GM18502 (cell line): ENCODE measurements around the gene SMIM10.
A peak's percentile ranks its signal among the peaks of the same experiment; 100 is the strongest.
"Not testable (repeated sequence)": the region's sequence is repeated elsewhere in the genome, so short reads cannot be mapped to it uniquely, and the experiment has no call there.

Source experiments
- ATAC-seq: cut with Tn5 transposase; IDR thresholded peaks from one replicate; pipeline ENCODE4 v1.9.1; 2021; ENCODE audit warnings: mild to moderate bottlenecking; ENCODE audit not compliant: unreplicated experiment, poor library complexity

The SMIM10 gene

DNA sequence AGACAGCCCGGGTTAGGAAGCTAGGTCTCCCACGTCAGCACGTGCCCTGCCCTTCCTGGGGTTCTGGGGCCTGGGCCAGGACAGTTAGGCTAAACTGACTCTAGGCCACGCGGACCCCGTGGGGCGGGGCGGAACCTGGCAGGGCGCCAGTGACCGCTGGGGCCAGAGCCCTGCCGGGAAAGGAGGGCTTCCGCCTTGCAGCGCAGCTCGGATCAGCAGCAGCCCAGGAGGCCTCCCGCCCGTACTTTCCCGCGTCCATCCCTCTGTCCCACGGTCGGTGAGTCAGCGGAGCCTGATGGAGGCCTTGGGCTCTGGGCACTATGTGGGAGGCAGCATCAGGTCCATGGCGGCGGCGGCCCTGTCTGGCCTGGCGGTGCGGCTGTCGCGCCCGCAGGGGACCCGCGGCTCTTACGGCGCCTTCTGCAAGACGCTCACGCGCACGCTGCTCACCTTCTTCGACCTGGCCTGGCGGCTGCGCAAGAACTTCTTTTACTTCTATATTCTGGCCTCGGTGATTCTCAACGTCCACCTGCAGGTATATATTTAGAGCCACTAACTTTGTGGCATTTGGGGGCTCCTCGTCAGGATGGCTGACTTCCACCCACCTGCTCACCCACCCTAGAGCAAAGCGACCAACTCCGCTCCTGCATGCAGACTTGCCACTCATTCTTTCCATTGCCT is at the start of gene SMIM10:
TSS of gene SMIM10 (plus strand) at position 191 of the 681 bp plus-strand sequence. CDS start at position 296, 105 bp downstream.
- no peak for ATAC-seq

DNA sequence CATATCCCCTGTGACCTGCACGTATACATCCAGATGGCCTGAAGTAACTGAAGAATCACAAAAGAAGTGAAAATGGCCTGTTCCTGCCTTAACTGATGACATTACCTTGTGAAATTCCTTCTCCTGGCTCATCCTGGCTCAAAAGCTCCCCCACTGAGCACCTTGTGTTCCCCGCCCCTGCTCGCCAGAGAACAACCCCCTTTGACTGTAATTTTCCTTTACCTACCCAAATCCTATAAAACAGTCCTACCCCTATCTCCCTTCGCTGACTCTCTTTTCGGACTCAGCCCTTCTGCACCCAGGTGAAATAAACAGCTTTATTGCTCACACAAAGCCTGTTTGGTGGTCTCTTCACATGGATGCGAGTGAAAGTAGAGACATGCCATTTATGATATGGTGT is 44.4 kb upstream of the SMIM10 start:
- not testable (repeated sequence) for ATAC-seq

DNA sequence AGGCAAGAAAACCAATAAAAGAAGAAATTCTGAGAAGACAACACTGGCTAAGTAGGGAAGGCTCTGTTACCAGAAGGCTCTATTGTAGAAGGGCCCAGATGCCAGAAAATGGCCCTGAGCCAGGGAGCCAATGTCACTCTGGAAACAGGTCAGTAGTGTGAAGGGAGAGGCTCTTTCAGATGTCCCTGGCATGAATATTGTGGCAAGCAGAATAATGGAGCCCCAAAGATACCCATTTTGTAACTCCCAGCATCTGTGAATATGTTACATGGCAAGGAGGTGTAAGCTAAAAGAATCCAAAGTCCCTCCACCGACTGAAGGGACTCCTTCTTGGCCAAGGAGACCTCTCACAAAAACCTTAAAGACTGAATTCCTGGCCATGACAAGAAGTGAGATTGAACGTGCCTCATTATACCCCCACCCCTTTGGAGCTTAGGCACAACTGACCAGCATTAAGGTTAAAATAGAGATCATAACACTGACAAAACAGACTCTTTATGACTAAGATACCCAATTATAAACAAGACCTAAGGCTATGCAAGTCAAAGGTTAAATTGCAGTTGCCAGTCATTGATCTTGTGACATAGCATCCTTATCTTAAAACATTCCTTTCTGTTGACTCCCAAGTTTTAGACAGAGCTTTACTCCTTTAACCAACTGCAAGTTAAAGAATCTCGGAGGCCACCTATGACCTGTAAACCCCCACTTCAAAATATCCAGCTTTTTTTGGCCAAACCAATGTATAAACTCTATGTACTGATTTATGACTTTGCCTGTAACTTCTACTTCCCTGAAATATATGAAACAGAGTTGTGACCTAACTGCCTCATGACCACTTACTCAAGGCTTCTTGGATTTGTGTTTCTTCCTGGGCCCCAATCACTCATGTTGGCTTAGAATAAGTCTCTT is 42.2 kb upstream of the SMIM10 start:
- no peak for ATAC-seq

DNA sequence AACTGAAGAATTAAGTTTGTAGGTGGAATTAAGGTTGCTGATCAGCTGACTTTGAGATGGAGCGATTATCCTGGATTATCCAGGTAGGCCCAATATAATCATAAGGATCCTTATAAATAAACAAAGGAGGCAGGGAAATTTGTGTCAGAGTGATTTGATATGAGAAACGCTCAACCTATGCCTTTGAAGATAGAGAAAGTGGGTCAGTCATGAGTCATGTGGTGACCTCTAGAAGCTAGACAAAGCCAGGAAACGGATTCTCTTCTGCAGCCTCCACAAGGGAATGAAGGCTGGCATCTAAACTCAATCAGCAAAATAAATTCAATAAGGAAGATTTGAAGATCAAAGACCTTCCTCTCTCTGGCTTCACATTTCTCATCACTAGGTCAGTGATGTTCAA is 41.5 kb upstream of the SMIM10 start:
- ATAC-seq: no peak

DNA sequence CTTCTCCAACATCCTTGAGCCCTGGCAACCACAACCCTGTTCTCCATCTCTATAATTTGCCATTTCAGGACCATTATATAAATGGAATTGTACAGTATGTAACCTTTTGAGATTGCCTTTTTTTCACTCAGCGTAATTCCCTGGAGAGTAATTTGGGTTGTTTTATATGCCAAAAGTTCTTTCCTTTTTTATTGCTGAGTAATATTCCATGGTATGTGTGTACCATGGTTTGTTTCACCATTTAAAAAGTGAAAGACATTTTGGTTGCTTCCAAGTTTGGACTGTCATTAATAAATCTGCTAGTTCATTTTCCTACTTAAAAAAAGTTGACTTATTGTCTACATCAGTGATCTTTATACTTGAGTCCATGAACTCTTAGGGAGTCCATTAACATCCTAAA is 33.0 kb upstream of the SMIM10 start:
- no peak for ATAC-seq

DNA sequence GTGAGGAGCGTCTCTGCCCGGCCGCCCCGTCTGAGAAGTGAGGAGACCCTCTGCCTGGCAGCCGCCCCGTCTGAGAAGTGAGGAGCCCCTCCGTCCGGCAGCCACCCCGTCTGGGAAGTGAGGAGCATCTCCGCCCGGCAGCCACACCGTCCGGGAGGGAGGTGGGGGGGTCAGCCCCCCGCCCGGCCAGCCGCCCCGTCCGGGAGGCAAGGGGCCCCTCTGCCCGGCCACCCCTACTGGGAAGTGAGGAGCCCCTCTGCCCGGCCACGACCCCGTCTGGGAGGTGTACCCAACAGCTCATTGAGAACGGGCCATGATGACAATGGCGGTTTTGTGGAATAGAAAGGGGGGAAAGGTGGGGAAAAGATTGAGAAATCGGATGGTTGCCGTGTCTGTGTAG is 30.4 kb upstream of the SMIM10 start:
- ATAC-seq: not testable (repeated sequence)

DNA sequence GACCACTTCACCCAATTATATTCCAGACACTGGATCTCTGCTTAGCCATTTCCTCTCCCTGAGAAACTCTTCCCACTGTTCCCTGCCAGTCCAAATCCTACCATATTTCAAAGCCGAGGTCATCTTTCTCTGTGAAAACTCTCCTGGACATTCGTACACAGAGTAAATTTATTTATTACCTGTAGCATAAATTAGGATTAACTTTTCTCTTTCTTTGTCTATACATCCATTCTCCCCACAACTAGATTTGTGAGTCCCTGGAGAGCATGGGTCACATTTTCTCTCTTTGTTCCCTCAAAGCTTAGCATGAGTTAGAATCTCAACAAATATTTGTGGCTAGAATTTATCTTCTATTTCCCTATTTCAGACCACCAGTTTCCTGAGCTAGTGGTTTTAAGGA is 27.8 kb upstream of the SMIM10 start:
- no peak for ATAC-seq

DNA sequence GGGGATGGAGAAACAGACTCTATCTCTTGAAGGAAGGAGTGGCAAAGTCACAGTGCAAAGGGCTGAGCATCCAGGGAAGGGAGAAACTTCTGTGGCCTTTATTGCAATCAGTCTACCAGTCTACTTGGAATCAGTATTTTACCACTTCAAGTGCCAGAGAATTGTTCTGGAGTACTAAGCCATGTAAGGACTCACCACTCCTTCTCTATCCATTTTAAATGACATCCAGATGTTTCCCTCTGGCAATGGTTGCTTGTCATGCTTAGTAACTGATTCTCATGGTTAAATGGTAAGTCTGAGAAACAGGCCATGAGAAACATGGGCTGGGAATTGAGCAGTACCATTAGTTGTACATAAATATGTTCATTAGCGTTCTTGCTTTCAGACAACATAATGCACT is 21.1 kb upstream of the SMIM10 start:
- no peak for ATAC-seq

DNA sequence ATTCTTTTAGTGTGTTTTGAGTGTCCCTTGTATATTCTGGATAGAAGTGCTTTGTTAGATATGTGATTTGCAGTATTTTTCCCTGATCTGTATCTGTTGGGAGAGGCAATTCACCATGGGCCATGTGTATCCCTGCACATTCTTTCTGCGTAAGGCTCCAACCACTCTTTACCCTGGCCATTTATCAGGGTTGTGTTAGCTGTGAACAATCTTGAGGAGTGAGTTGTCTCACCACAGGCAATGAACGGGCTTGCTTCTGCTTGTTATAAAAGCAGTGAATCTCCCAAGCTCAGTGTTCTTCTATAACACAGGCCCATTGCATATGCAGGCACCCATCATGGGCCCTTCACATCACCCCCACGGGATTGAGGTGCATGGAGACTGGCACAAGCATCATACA is 18.9 kb upstream of the SMIM10 start:
- ATAC-seq: no peak

DNA sequence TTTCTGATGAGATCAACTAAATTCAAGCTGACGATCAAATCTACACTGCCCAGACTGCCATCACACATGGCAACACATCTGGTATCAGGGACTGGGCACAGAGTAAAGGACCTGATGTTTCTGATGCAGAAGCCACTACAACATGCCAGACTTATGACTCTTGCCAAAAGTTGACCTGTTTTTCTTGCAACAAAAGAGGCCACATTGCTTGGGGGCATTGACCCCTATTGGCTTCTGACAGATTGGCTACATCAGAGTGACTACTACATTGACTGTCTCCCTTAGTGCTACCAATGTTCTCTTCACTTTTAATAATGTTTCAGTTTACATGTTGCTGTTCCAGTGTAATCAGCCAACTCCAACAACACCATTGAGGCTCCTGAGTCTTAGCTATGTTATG is 15.3 kb upstream of the SMIM10 start:
- no peak for ATAC-seq

DNA sequence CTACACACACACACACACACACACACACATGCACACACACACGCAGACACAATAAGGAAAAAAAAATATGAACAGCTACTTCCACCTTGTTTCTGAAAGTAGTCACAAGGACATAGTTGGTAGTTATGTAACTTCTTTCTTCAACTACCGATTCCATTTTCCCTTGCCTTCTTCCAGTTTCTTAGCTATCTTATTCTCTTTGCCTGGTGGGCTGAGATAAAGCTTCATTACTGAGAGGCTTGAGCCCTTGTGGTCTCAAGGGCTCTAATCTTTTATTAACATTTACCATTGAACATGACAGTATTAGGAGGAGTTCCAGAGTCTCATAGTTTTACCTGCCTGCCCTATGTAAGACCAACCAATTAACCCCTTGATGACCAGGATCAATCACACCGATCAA is 8.9 kb upstream of the SMIM10 start:
- no peak for ATAC-seq

DNA sequence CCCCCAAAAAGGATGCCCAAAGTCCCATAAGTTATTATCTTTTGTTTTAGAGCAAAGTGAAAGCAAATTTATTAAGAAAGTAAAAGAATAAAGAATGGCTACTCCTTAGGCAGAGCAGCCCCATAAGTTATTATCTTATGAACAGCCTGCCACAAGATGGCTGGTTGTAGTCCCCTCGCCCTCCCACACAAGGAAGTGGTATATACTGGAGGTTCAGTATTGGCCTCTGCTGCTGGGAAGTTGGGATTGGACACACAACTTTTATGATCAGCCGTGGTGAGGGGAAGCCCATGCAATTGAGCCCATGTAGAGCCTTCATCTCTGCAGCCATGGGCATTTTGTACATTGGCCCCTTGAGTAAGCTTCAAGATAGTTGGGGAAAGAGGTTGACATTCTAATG is 8.0 kb upstream of the SMIM10 start:
- no peak for ATAC-seq

DNA sequence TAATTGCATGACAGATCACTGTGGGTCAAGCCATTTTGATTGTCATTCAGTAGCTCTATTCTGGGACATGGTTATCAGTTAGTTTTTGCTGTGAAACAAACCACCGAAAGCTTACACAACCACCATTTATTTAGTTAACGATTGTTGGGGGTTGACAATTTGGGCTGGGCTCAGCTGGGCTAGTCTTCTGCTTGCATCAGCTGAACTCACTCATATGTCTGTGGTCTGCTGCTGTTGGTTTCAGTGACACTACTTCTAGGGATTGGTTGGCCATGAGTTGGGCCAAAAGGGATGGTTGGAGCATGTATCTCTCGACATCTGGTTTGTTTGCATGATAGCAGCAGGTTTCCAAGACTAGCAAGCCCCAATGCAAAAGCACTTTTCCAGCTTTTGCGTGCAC is 5.3 kb upstream of the SMIM10 start:
- ATAC-seq: no peak

DNA sequence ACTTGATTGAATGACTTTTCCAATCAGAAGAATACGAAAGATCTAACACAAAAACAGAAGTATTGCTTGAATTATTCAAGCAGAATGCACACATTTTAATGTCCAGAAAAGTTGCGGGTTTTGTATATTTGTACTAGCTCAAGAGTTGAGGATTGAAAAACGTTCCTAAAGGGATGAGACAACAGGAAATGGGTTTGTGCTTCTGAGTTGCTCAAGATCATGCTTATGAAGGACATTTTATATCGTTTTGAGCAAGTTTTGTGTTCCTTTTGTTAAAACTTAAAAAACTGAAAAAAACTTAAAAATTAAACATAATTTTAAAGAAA is 353 bp upstream of the SMIM10 start:
- ATAC-seq: no peak

DNA sequence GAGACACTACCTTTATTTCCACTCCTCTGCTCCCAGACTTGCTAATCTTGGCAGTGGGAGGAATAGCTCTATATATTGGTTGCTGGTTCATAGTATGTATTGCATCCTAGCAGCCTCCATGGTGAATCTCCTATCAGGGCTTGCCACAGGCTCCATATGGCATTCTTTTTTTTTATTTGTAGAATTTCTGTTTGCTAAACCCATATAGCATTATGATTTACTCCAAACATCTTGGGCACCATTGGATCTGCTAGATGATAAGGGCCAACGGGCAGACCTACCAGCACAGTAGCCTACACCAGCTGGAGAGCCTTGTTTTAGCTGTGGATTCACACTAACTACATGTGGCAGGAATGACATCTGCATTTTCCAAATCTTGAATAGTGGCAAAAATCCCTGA is 6.9 kb downstream of the SMIM10 start:
- no peak for ATAC-seq

DNA sequence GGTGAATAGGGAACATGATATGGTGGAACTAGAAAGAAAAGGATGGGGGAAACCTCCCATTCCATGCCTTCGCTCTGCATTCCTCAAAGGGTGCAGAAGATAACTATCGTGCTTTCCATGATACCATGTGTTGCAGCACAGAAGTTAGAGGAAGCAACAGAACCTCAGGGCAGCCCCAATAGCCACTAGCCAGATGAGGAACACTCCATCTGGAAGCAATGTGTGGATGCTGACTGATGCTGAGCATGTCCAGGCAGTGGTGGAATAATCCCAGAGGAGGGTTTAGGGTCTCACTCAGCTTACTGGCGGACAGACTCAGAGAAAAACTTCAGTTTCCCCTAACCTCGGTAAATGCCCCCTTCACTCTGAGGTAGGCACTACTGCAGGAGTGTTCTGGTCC is 7.5 kb downstream of the SMIM10 start:
- ATAC-seq: no peak

DNA sequence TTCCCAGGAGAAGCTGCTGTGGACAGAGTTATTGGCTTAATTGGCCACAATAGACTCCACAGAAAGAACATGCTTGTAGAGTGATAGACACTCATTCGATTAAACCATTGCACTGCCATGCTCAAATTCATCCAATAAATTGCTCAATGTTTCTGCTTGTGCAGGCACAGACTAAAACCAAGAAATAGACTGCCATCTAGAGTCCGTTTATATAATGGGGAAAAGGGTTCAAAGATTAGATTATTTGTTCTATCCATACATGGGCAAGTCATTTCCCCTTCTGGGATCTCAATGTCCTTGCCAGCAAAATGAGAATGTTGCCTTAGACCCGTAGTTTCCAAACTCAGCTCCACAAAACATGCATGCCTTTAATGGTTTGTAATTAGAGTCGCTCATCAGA is 8.7 kb downstream of the SMIM10 start:
- no peak for ATAC-seq

DNA sequence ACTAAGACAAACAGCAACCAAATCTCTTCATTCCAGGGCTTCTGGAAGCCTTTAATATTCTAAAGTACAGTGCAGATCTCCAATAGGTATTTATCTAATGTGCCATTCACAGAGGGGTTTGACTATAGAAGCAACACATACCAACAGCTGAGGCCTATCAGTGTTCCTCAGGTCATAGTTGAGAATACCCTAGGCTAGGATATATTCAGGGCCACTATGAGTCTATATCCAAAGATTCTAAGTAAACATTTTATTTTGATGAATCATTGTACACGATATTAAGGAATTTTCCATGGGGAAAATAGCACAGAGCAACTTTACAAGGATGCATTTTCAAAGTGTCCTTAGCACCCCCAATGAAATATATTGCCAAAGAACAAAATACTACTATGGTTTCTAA is 9.7 kb downstream of the SMIM10 start:
- ATAC-seq: no peak

DNA sequence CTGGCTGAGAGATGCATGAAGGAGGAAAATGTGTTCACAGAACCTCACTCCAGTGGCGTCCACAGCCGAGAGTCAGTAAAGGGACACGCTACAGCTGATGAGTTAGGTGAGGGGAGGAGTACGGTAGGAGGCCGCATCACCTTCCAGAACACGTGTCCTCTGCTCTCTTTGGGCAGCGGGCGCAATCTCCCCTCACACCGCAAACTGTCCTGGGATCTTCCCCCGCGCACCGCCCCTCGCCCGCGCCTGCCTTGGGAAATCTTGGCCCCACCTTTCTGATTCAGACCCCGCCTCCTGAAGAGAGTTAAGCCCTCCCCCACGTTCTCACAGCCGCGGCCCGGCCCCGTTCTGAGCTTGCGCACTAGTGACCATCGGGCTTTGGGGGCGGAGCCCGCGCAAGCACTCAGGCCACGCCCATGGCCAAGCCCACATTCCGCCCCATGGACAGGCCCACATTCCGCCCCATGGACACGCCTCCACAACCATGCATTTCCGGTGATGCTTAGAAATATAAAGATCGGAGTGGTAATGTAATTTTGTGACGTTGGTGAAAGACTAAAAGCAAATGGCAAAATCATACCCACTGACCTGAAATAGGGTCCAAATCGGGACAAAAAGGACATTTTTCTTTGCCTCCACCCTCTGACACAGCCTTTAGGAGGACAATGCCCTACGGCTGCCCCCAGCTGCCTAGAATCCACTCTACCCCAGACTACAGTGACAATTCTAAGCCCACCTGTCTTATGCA is 13.3 kb downstream of the SMIM10 start:
- ATAC-seq: peak; percentile 93

DNA sequence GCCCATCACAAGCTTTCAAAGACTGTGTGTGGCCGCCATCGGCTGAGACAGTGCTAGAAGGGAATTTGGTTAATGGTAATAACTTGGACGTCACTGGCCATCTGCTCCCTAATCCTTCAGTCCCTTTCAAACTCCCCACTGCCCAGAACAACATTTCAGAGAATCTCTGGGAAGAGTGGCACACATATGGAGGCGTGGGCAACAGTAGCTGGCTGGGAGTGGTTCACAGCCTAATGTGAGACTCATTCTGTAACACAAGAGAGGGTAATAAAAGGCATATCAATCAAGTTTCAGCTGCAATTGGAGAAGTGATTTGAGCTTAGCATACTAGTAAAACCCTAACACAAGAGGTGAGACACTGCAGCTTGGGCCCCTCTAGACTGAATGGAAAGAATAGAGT is 15.4 kb downstream of the SMIM10 start:
- no peak for ATAC-seq

DNA sequence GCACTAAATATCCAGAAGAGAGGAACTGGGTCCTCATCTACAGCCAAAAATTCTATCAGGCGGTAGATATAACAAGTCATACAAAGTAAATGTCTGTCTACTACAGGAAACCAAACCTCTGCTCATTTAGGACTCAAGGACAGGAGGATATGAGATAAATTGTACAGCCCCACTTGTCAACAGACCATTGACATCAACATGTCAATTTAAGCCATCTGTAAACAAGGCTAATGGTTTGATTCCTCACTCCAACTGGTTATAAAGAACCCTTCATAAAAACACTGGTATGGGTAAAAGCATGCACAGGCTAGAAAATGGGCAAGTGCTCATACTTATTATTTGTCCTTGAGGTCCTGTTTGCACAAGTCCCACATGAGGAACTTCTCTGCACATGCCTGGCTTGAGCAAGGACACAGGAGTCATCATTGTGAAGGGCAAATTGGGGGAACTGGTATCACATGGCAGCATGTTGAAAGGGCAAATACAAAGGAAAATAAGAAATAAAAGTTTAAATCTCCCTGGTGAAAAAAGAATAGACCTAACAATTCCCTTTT is 18.3 kb downstream of the SMIM10 start:
- ATAC-seq: no peak
